Measurements from ENCODE around the gene OR1L6. TPM values are rescaled to one million over a fixed set of nuclear protein-coding genes. Genes with fewer than 3 reads are reported as not detected.

The OR1L6 gene
- not detected for total RNA-seq

GRCh38 chr9:122742003-122742402 lies at the start of gene OR1L6:
TSS of gene OR1L6 (plus strand) at chr9:122742303. CDS start at chr9:122749848, 7,545 bp downstream.
- Mint-ChIP-seq H3K36me3 (ENCODE audit: low read depth) (no peaks in the 10 kb centered on the region), H3K27me3 (peaks cover 1% of the 10 kb centered on the region), H3K27ac (no peak within 1 kb of the TSS), H3K4me1 (ENCODE audit: low read depth) (no peaks in the 10 kb centered on the region), H3K4me3 (no peak within 1 kb of the TSS), H3K9me3 (peaks cover 10% of the 10 kb centered on the region)
- no peak for TF ChIP-seq CTCF (IDR thresholded peaks at IDR 0.05)
- intact Hi-C loops (cut with micrococcal nuclease) = no loop called here
- DNase-seq (no peak), ATAC-seq (no peak)
- CTCF ChIA-PET = no interaction called here
- POLR2A ChIA-PET = no interaction called here

- Mint-ChIP-seq H3K36me3 (ENCODE audit: low read depth) (no peaks in the 10 kb centered on the region), H3K9me3 (peaks cover 16% of the 10 kb centered on the region), H3K27ac (no peak overlapping the region), H3K4me3 (no peak overlapping the region), H3K27me3 (peaks cover 4% of the 10 kb centered on the region), H3K4me1 (ENCODE audit: low read depth) (no peaks in the 10 kb centered on the region)
- no peak for ATAC-seq
- ChIA-PET POLR2A (no interaction called here), CTCF (no interaction called here)
- TF ChIP-seq CTCF (IDR thresholded peaks at IDR 0.05) = no peak
- DNase-seq = no peak
- intact Hi-C loops (cut with micrococcal nuclease) = no loop called here
Observed at GRCh38 chr9:122695696-122696095, 46.4 kb upstream of the OR1L6 start.

- no peak for TF ChIP-seq CTCF (IDR thresholded peaks at IDR 0.05)
- POLR2A ChIA-PET = no interaction called here
- no peaks in the 10 kb centered on the region for H3K4me1 Mint-ChIP-seq (ENCODE audit: low read depth)
- intact Hi-C loops (cut with micrococcal nuclease) = no loop called here
- DNase-seq (no peak), ATAC-seq (no peak)
- H3K4me3 Mint-ChIP-seq = no peak overlapping the region
- no peaks in the 10 kb centered on the region for H3K36me3 Mint-ChIP-seq (ENCODE audit: low read depth)
- peaks cover 19% of the 10 kb centered on the region for H3K9me3 Mint-ChIP-seq
- no peak overlapping the region for H3K27ac Mint-ChIP-seq
- H3K27me3 Mint-ChIP-seq = no peaks in the 10 kb centered on the region
- CTCF ChIA-PET = interaction anchor here (0.6 to 1.2 kb wide), 2 partner anchors 191 to 219 kb away, joined by 3 to 4 read pairs; partner anchors contain the start of gene OR1N1
Observed at GRCh38 chr9:122718038-122718437, 24.1 kb upstream of the OR1L6 start.

GRCh38 chr9:122719218-122719617 lies 22.9 kb upstream of the OR1L6 start:
- Mint-ChIP-seq H3K36me3 (ENCODE audit: low read depth) (no peaks in the 10 kb centered on the region), H3K4me1 (ENCODE audit: low read depth) (no peaks in the 10 kb centered on the region), H3K4me3 (no peak overlapping the region), H3K9me3 (peaks cover 24% of the 10 kb centered on the region), H3K27ac (no peak overlapping the region), H3K27me3 (no peaks in the 10 kb centered on the region)
- ChIA-PET POLR2A (interaction anchor here (0.6 kb wide), 1 partner anchor 9 kb away, joined by 3 read pairs; no protein-coding TSS in a partner anchor), CTCF (no interaction called here)
- intact Hi-C loops (cut with micrococcal nuclease) = no loop called here
- DNase-seq (no peak), ATAC-seq (no peak)
- no peak for TF ChIP-seq CTCF (IDR thresholded peaks at IDR 0.05)

- Mint-ChIP-seq H3K4me3 (no peak within 1 kb of the TSS), H3K36me3 (ENCODE audit: low read depth) (peaks cover 5% of the 10 kb centered on the region), H3K9me3 (peaks cover 41% of the 10 kb centered on the region), H3K27ac (no peak within 1 kb of the TSS), H3K27me3 (no peaks in the 10 kb centered on the region), H3K4me1 (ENCODE audit: low read depth) (no peaks in the 10 kb centered on the region)
- CTCF ChIA-PET = no interaction called here
- POLR2A ChIA-PET = no interaction called here
- ATAC-seq (no peak), DNase-seq (no peak)
- no peak for TF ChIP-seq CTCF (IDR thresholded peaks at IDR 0.05)
- intact Hi-C loops (cut with micrococcal nuclease) = no loop called here
Observed at GRCh38 chr9:122723690-122724089, 18.4 kb upstream of the OR1L6 start, which contains the start of gene OR1L4. TSS of gene OR1L4 (plus strand) at chr9:122723990. CDS start at chr9:122723990, 0 bp downstream.
